Mesenchymal stem cell (in vitro differentiated cells and primary cell): ENCODE data around the gene STK32B. TPM values are rescaled to one million over a fixed set of nuclear protein-coding genes. Genes with fewer than 3 reads are reported as not detected.
"Not testable (repeated sequence)": the region's sequence is repeated elsewhere in the genome, so short reads cannot be mapped to it uniquely, and the experiment has no call there.

Experiments used
- DNase-seq: peaks from one replicate; pipeline ENCODE4 v3.0.0-alpha.2; 2013
- H2AFZ ChIP-seq: one replicate; pipeline ENCODE4 v1.6.1; 2013; ENCODE audit warnings: low read depth, mild to moderate bottlenecking, control low read depth, inconsistent platforms, low read length, moderate library complexity
- H2AK5ac ChIP-seq: 2 replicates; pipeline ENCODE4 v1.6.1; 2013; ENCODE audit warnings: low read length, moderate library complexity, mild to moderate bottlenecking, inconsistent platforms; ENCODE audit not compliant: severe bottlenecking
- H2BK120ac ChIP-seq: one replicate; pipeline ENCODE4 v1.6.1; 2013; ENCODE audit warnings: low read depth, mild to moderate bottlenecking, inconsistent platforms, low read length, moderate library complexity
- H2BK12ac ChIP-seq, 2 experiments: one replicate each; pipeline ENCODE4 v1.6.1; 2013; ENCODE audit warnings: inconsistent platforms in 2 of 2, low read length in 2 of 2, mild to moderate bottlenecking in 2 of 2, moderate library complexity in 2 of 2, control low read depth in 1 of 2
- H2BK15ac ChIP-seq: one replicate; pipeline ENCODE4 v1.6.1; 2013; ENCODE audit warnings: mild to moderate bottlenecking, low read depth, inconsistent platforms; ENCODE audit not compliant: poor library complexity, severe bottlenecking
- H2BK5ac ChIP-seq: 2 replicates; pipeline ENCODE4 v1.6.1; 2013; ENCODE audit warnings: low read depth, mild to moderate bottlenecking, low read length, control low read depth, inconsistent platforms; ENCODE audit not compliant: poor library complexity, severe bottlenecking
- H3K14ac ChIP-seq, 2 experiments: one replicate each; pipeline ENCODE4 v1.6.1; 2013; ENCODE audit warnings: inconsistent platforms in 2 of 2, low read length in 2 of 2, control low read depth in 1 of 2, mild to moderate bottlenecking in 1 of 2, moderate library complexity in 1 of 2
- H3K18ac ChIP-seq, 2 experiments: one replicate each; pipeline ENCODE4 v1.6.1; 2013; ENCODE audit warnings: inconsistent platforms in 2 of 2, low read length in 2 of 2, control low read depth in 1 of 2, low read depth in 1 of 2, mild to moderate bottlenecking in 1 of 2
- H3K23ac ChIP-seq, 2 experiments: one replicate each; pipeline ENCODE4 v1.6.1; 2013; ENCODE audit warnings: inconsistent platforms in 2 of 2, low read length in 2 of 2, mild to moderate bottlenecking in 2 of 2, moderate library complexity in 2 of 2, control low read depth in 1 of 2
- H3K27ac ChIP-seq: 2 replicates; pipeline ENCODE4 v1.5.1; 2013; ENCODE audit warnings: mild to moderate bottlenecking, moderate library complexity, low read length, control low read depth, inconsistent platforms; ENCODE audit not compliant: poor library complexity, severe bottlenecking
- H3K27me3 ChIP-seq, 2 experiments: 2 replicates each; pipeline versions ENCODE4 v1.6.1 to v1.7.0; 2013; ENCODE audit warnings: low read length in 2 of 2, mild to moderate bottlenecking in 2 of 2, moderate library complexity in 2 of 2, control low read depth in 1 of 2, inconsistent platforms in 1 of 2; ENCODE audit not compliant: control insufficient read depth in 1 of 2, insufficient read depth in 1 of 2
- H3K36me3 ChIP-seq, 2 experiments: 2 replicates each; pipeline versions ENCODE4 v1.6.1 to v1.7.0; 2013; ENCODE audit warnings: low read length in 2 of 2, control low read depth in 1 of 2, inconsistent platforms in 1 of 2, low read depth in 1 of 2, mild to moderate bottlenecking in 1 of 2; ENCODE audit not compliant: insufficient read depth in 2 of 2, control insufficient read depth in 1 of 2
- H3K4ac ChIP-seq, 2 experiments: one replicate each; pipeline ENCODE4 v1.6.1; 2013; ENCODE audit warnings: inconsistent platforms in 2 of 2, low read length in 2 of 2, mild to moderate bottlenecking in 2 of 2, moderate library complexity in 2 of 2, control low read depth in 1 of 2, low read depth in 1 of 2
- H3K4me1 ChIP-seq: 2 replicates; pipeline ENCODE4 v1.6.1; 2013; ENCODE audit warnings: low read depth, low read length, control low read depth; ENCODE audit not compliant: control insufficient read depth, insufficient read depth
- H3K4me2 ChIP-seq: 2 replicates; pipeline ENCODE4 v1.6.1; 2013; ENCODE audit warnings: low read length, mild to moderate bottlenecking, inconsistent platforms; ENCODE audit not compliant: poor library complexity, severe bottlenecking
- H3K4me3 ChIP-seq, 2 experiments: 2 replicates each; pipeline versions ENCODE4 v1.5.1 to v1.7.0; 2013; ENCODE audit warnings: low read length in 2 of 2, mild to moderate bottlenecking in 2 of 2, control low read depth in 1 of 2, low read depth in 1 of 2; ENCODE audit not compliant: insufficient read depth in 1 of 2
- H3K79me1 ChIP-seq: replicated peaks from 2 replicates; pipeline ENCODE4 v1.6.1; 2013; ENCODE audit warnings: mild to moderate bottlenecking, control low read depth, low read length, inconsistent platforms; ENCODE audit not compliant: poor library complexity, severe bottlenecking
- H3K9ac ChIP-seq: 2 replicates; pipeline ENCODE4 v1.7.0; 2013; ENCODE audit warnings: mild to moderate bottlenecking, low read length, moderate library complexity
- H3K9me3 ChIP-seq: 2 replicates; pipeline ENCODE4 v1.7.0; 2013; ENCODE audit warnings: mild to moderate bottlenecking, low read length; ENCODE audit not compliant: control insufficient read depth
- H4K8ac ChIP-seq: one replicate; pipeline ENCODE4 v1.6.1; 2013; ENCODE audit warnings: inconsistent platforms, mild to moderate bottlenecking, low read length, moderate library complexity
- H4K91ac ChIP-seq: one replicate; pipeline ENCODE4 v1.6.1; 2013; ENCODE audit warnings: mild to moderate bottlenecking, low read length, inconsistent platforms
- WGBS: methylation state at CpG from one replicate; pipeline ENCODE4 v1.1.7; 2013; ENCODE audit warnings: mixed read lengths; 5-methylcytosine and 5-hydroxymethylcytosine counted together
- polyA plus RNA-seq, 2 experiments: library from polyadenylated mRNA; stranded (reverse); fragments of 200-250 nt; gene quantifications; one replicate each; pipeline ENCODE4 v1.2.3, GENCODE V29; 2013

Gene STK32B
- polyA plus RNA-seq (2013, experiment 1 of 2): 4.7 TPM
- 4.8 TPM for polyA plus RNA-seq (2013, experiment 2 of 2)

GRCh38 chr4:5051278-5052203 is at the start of gene STK32B:
TSS of gene STK32B (plus strand) at chr4:5051480.
- WGBS: 1% methylated on average over 70 of the region's 103 CpGs
- Histone ChIP-seq H3K9me3 (no peaks in the 10 kb centered on the region), H3K4me1 (peaks cover 27% of the 10 kb centered on the region), H3K36me3 (no peaks in the 10 kb centered on the region), H3K79me1 (peaks cover 16% of the 10 kb centered on the region), H2BK120ac (no peak within 1 kb of the TSS), H2AK5ac (no peak within 1 kb of the TSS), H2BK15ac (peak within 1 kb of the TSS; percentile 60), H3K14ac (peak within 1 kb of the TSS in 1 of 2 experiments; percentile 69), H2AFZ (peak within 1 kb of the TSS; percentile 48), H3K23ac (peak within 1 kb of the TSS in 1 of 2 experiments; percentile 70), H3K4me3 (peak within 1 kb of the TSS; percentile 78 to 92), H3K18ac (peak within 1 kb of the TSS; percentile 41 to 80), H3K27ac (peak within 1 kb of the TSS; percentile 15), H4K8ac (peak within 1 kb of the TSS; percentile 77), H2BK12ac (peak within 1 kb of the TSS in 1 of 2 experiments; percentile 47), H4K91ac (peak within 1 kb of the TSS; percentile 52), H3K4ac (peak within 1 kb of the TSS in 1 of 2 experiments; percentile 69), H3K9ac (peak within 1 kb of the TSS; percentile 91), H3K4me2 (peak within 1 kb of the TSS; percentile 98), H2BK5ac (peak within 1 kb of the TSS; percentile 14), H3K27me3 (no peaks in the 10 kb centered on the region)
- peak; percentile 86 for DNase-seq

DNA sequence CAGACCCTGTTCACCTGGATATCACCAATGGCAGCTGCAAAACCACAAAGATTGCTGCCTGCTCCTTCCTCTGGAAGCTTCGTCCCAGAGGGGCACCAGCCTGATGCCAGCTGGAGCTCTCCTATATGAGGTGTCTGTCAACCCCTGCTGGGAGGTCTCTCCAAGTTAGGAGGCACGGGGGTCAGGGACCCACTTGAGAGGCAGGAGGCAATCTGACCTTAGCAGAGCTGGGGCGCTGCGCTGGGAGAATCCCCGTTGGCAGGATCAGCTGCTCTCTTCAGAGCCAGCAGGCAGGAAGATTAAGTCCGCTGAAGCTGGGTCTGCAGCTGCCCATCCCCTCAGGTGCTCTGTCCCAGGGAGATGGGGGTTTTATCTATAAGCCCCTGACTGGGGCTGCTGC is 49.6 kb upstream of the STK32B start:
- not testable (repeated sequence) for H3K4me3 ChIP-seq, DNase-seq, H3K4me1 ChIP-seq, H3K4ac ChIP-seq, H2AK5ac ChIP-seq, H3K14ac ChIP-seq, H2BK15ac ChIP-seq, H3K9me3 ChIP-seq, H4K8ac ChIP-seq, H2BK12ac ChIP-seq, H3K9ac ChIP-seq, H2AFZ ChIP-seq, H3K4me2 ChIP-seq, H3K18ac ChIP-seq, H3K23ac ChIP-seq, H3K79me1 ChIP-seq, H2BK5ac ChIP-seq, H4K91ac ChIP-seq, H2BK120ac ChIP-seq, H3K27ac ChIP-seq, H3K36me3 ChIP-seq
- H3K27me3 ChIP-seq: peaks cover 29 to 36% of the 10 kb centered on the region in 2 experiments
- 76% methylated on average over 6 of the region's 6 CpGs for WGBS

DNA sequence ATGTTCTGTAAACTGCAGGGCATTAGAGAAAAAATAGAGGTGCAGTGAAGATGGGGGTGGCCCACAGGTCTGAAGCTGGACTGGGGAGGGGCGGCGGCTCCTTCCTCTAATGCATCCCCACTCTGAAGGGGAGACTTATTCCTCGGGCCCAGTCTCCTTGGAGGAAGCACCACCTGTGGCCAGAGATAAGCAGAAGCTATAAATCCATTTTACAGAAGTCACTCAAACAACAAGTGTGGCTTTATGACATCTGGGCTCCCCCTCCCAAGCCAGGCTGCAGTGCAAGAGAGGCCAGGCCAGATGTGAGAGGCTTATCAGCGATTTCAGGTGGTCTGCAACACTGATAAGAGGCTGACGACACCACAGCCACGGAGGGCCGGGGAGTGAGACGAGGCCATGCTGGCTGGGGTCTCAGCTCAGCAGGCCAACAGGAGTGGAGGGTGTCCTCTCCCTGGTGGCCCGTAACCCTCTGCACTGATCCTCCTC is 47.9 kb upstream of the STK32B start:
- no peak overlapping the region for H4K8ac ChIP-seq
- no peak overlapping the region for H3K23ac ChIP-seq
- no peak overlapping the region for H2BK12ac ChIP-seq
- H3K36me3 ChIP-seq: no peaks in the 10 kb centered on the region
- no peak overlapping the region for H2BK15ac ChIP-seq
- no peak overlapping the region for H3K9ac ChIP-seq
- H3K4ac ChIP-seq: no peak overlapping the region
- no peak overlapping the region for H2AFZ ChIP-seq
- H3K4me2 ChIP-seq: no peak overlapping the region
- H3K27me3 ChIP-seq: peaks cover 29 to 36% of the 10 kb centered on the region in 2 experiments
- WGBS: 34% methylated on average over 9 of the region's 9 CpGs
- H2BK5ac ChIP-seq: no peak overlapping the region
- no peak overlapping the region for H2BK120ac ChIP-seq
- H3K18ac ChIP-seq: no peak overlapping the region
- H3K4me1 ChIP-seq: no peaks in the 10 kb centered on the region
- H3K4me3 ChIP-seq: no peak overlapping the region
- H3K27ac ChIP-seq: no peak overlapping the region
- H2AK5ac ChIP-seq: no peak overlapping the region
- H4K91ac ChIP-seq: no peak overlapping the region
- H3K9me3 ChIP-seq: no peaks in the 10 kb centered on the region
- no peak for DNase-seq
- H3K14ac ChIP-seq: no peak overlapping the region
- no peaks in the 10 kb centered on the region for H3K79me1 ChIP-seq

- DNase-seq: no peak
- Histone ChIP-seq H3K79me1 (no peaks in the 10 kb centered on the region), H2AFZ (no peak overlapping the region), H3K9me3 (no peaks in the 10 kb centered on the region), H2AK5ac (no peak overlapping the region), H3K4me2 (no peak overlapping the region), H3K27ac (no peak overlapping the region), H3K27me3 (peaks cover 29 to 36% of the 10 kb centered on the region in 2 experiments), H2BK15ac (no peak overlapping the region), H3K9ac (no peak overlapping the region), H3K18ac (no peak overlapping the region), H2BK120ac (no peak overlapping the region), H4K8ac (no peak overlapping the region), H3K23ac (no peak overlapping the region), H3K4me3 (no peak overlapping the region), H3K14ac (no peak overlapping the region), H3K36me3 (no peaks in the 10 kb centered on the region), H4K91ac (no peak overlapping the region), H3K4ac (no peak overlapping the region), H3K4me1 (no peaks in the 10 kb centered on the region), H2BK5ac (no peak overlapping the region), H2BK12ac (no peak overlapping the region)
- 91% methylated on average over 3 of the region's 3 CpGs for WGBS
Observed at GRCh38 chr4:5003918-5004317, 47.4 kb upstream of the STK32B start.
